Measurements from ENCODE around the gene REEP3.
"Not testable (repeated sequence)": the region's sequence is repeated elsewhere in the genome, so short reads cannot be mapped to it uniquely, and the experiment has no call there.

Gene REEP3

DNA sequence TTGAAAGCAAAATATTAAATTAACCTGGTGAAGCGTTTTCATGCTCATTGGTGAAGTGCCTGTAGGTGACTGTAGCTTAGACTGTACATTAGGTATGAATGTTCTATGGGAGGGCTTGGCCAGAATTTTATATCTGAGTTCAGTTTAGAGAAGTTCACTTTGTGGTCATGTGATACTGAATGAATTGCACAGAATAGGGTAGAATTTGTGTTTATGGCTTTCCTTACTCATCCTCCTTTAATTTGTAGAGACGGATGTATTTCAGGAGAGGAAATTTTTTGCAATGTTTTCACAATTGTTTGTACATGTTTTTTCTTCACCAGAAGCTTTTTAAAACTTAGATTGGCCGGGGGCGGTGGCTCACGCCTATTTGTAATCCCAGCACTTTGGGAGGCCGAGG, 32.3 kb downstream of the REEP3 start:
- DNase-seq = no peak

DNA sequence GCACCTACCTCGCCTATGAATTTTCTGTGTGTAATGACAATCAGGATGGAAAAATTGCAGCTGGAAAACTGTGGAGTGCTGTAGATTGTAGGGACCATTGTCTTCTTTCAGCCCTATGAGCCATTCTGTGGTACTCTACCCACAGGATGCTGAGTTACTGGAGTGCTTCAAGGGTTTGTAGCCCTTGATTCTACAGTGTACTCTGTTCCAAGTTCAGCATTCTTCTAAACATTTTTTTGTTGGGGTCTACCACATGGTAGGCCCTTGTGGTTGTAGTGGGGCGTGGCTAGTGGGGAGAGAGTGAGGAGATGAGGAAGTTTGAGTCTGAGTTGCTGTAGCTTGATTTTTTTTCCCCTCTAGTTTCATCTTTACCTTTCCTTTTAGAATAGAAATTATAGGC, 33.5 kb downstream of the REEP3 start:
- no peak for DNase-seq

DNA sequence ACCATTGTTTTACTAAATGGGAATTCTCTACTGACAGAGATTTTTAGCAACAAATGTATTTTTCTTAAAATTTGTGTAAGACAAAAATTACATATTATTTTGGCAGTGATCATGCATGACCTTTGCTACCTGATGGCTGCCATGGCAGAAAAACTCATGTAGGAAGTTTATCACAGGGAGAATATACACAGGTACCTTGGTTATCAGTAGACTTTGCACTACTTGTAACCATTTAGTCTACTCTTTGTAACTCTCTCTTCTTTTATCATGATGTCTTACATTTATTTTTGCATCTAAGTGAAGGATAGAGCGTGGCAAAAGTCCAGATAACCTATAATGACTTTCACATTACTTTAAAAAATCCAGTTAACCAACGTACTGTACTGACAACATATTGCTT, 34.1 kb downstream of the REEP3 start:
- no peak for DNase-seq

DNA sequence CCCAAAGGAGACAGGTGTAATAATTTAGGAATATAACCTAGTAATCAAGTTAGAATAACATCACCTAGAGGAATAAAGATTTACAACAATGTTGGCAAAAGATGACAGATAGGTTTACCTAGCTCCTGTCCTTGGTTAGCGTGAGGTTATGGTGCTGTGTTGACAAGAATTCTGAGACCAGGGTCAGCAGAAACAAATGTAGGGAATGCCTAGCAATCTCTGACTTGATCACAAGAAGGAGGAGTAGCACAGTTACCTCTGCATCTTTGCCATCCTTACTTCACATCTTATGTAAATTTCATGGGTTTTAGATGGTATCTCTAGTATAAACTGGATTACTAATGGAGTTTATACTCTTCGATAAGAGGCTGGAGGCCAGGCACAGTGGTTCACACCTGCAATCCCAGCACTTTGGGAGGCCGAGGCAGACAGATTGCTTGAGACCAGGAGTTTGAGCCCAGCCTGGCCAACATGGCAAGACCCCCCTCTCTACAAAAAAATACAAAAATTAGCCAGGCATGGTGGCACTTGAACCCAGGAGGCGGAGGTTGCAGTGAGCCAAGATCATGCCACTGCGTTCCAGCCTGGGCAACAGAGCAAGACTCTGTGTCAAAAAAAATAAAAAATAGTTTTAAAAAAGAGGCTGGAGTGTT, 37.1 kb downstream of the REEP3 start:
- no peak for DNase-seq

DNA sequence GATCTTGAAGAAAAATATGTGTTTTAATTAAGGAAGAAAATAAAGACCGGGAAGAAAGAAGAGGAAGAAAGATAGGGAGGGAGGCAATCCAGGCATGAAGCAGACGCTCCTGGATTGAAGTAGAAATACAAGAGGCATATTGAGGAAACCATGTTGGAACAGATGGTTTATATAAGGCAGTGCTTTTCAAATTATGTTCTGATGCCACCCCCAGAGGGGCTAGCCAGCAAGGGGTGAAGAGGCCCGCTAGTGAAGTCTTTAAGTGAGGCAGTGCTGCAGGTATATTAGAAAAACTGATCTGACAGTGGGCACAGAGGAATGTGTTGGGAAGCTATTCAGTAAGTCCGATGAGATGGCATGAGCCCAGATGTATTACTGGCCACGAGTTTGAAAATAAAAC, 40.1 kb downstream of the REEP3 start:
- DNase-seq = no peak

DNA sequence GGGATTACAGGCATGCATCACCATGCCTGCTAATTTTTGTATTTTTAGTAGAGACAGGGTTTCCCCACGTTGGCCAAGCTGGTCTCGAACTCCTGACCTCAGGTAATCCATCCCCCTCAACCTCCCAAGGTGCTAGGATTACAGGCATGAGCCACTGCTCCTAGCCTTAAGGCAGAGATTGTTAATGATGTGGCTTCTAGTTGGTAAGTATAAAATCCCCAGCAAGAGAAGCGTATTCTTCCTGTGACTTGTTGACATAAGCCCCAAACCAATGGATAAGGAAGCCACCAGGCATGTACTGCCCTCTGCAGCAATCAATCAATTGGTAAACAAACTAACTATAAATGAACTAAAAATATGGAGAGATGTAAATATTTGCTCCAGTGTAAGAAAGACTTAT, 41.2 kb downstream of the REEP3 start:
- DNase-seq = no peak

DNA sequence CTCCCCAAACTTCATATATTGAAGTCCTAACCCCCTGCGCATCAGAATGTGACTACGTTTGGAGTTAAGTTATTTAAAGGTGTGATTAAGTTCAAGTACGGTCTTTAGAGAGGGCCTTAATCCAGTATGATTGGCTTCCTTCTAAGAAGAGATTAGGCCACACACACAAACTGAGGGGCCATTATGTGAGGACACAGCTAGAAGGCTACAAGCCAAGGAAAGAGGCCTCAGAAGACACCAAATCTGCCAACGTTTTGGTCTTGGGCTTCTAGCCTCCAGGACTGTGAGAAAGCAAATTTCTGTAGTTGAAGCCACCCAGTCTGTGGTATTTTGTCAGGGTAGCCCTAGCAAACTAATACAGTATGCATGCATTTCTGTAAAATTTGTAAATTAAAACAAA, 41.7 kb downstream of the REEP3 start:
- DNase-seq = no peak

DNA sequence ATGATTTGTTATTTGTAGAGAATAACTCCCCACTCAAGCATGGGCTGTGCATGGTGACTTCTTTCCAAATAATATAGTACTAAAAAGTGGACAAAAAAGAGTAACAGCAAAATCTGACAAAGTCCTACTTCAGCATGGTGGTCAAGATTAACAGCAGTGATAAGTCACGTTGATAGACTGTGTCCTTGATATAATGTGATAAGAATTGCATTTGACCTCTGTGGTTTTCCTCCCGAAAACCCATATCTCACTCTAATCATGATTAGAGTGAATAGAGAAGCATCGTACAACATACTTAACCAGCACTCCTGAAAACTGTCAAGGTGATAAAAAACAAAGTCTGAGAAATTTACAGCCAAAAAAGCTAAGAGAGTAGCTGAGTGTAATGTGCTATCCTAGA, 42.4 kb downstream of the REEP3 start:
- no peak for DNase-seq

DNA sequence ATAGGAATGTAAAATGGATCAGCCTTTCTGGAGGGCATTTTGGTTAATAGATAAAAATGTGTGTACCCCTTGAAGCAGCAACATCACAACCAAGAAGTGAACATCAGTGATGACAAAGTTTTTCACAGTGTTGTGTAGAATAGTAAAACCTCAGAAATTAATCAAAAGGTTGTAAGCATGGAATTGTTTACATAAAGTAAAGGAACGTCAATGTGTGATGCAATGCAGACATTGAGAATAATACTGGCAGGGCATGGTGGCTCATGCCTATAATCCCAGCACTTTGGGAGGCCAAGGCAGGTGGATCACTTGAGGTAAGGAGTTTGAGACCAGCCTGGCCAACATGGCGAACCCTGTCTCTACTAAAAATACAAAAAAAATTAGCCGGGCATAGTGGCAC, 43.5 kb downstream of the REEP3 start:
- DNase-seq = not testable (repeated sequence)

DNA sequence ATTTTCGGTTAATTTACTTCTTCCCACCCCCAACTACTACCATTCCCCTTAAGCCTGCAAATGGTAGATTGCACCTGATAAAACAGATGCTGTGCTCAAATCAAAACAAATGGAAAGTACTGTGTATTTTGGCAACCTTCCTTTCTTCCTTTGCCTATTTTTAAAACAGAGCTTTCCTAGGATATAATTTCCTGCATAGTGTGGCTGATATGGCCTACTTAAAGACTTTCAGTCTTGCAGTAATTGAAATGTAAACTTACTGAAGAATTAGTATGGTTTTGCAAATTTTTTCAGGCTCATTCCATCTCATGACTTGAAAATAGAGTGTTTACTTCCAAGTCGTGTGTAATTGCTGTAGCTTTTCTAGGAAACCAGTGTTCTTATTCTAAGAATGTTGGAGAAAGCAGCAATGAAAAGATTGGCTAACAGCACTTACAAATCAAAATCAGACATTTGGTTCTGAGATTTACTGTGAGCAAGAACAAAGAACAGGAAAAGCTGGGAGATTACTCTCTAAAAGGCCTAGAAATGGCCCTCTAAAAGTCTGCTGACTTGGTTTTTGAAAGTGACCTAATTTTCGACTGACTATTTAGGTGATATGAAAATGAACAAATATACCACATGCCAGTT, 52.0 kb downstream of the REEP3 start:
- DNase-seq = no peak

DNA sequence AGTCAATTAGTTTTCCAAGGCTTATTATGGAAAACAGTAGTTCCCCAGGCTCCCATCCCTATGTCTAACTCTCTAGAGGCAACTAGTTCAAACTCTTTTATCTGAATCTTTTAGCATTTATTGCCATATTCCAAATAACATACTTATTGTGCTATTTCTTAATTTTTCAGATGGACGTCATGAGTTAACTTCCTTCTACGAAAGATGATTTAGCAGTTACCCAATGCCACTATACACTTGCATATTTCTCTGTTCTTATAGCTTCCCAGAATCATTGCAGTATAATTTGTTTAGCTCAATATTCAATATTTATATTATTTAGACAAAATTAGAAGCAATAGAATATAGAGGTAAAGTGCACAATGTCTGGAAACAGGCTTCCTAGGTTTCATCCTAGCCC, 52.8 kb downstream of the REEP3 start:
- no peak for DNase-seq

DNA sequence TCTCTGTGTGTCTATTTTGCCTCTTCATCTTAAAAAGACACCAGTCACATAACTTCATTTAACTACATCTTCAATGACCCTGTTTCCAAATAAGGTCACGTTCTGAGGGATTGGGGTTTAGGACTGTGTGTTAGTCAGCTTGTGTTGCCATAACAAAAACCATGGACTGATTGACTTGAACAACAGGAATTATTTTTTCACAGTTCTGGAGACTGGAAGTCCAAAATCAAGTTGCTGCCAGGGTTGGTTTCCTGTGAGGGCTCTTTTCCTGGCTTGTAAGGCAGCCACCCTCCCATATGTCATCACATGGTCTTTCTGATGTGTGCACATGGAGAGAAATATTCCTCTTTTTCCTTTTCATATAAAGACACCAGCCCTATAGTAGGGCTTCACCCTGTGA, 55.3 kb downstream of the REEP3 start:
- no peak for DNase-seq

DNA sequence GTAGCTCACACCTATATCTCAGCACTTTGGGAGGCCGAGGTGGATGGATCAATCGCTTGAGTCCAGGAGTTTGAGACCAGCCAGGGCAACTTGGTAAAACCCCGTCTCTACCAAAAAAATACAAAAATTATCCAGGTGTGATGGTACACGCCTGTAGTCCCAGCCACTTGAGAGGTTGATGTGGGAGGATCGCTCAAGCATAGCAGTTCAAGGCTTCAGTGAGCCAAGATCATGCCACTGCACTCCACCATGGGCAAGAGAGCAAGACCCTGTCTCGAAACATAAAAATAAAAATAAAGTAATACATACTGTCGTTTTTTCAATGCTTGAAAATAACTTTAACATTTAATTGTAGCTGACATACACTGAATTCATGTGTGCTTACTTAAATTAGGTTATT, 57.3 kb downstream of the REEP3 start:
- DNase-seq = no peak

DNA sequence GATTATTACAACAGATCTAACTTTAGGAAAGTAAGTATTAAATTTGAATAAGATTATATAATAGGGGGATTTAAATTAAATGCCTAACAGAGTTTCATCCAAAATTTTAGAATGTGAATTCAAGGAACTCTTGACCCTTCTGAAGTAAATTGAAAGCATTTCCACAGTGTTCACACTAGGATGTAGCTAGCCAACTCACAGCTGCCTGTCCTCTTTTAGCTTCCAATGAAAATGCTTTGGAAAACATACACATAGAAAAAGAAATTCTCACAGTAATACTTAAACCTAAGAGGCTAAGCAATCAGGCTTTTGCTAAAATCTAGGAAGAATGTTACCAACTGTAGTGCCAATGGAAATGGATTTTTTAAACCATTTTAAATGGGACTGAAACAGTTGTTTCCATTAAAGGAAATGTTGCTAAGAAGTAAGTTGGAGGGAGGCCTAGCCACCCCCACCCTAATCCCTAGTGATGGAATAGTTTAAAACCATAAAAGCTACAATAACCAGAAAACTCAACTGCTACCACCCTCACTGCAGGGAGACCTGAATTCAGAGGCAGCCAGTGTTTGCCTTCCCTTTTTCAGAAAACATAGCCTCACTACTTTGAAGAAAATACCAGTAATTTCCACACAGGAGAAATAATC, 58.3 kb downstream of the REEP3 start:
- DNase-seq = no peak

DNA sequence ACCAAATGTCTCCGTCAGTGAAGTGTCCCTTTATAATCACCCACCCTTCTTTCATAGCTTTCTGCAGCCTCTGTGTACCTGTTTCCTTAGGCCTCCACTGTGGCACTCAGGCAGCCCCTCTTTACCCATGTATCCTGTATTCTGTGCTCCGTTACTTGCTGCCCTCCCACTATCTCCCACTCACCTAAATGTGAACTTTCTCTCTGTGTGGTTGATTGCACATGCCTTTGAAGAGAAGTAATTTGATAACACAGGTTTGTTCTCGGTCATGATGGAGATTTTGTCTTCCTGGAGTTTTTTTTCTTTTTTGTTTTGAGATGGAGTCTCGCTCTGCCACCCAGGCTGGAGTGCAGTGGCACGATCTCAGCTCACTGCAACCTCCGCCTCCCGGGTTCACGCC, 61.5 kb downstream of the REEP3 start:
- no peak for DNase-seq

DNA sequence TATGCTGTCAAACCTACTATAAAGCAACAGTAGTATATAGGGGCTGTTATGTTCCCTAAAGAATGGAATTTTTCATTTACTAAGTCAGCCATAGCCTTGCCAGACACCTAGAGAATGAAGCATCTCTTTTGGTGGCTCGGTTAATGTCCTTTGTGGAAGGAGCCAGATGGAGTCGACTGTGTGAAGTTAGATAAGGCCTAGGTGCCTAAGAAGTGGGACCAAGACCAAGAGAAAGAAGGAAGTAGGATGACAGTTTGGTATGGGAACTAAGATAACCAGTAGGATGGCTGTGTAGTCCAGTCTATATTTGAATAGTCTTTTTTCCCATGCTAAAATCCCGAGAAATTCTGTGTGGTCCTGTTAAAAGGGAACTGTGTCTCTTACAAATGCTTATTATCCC, 62.2 kb downstream of the REEP3 start:
- DNase-seq = no peak

DNA sequence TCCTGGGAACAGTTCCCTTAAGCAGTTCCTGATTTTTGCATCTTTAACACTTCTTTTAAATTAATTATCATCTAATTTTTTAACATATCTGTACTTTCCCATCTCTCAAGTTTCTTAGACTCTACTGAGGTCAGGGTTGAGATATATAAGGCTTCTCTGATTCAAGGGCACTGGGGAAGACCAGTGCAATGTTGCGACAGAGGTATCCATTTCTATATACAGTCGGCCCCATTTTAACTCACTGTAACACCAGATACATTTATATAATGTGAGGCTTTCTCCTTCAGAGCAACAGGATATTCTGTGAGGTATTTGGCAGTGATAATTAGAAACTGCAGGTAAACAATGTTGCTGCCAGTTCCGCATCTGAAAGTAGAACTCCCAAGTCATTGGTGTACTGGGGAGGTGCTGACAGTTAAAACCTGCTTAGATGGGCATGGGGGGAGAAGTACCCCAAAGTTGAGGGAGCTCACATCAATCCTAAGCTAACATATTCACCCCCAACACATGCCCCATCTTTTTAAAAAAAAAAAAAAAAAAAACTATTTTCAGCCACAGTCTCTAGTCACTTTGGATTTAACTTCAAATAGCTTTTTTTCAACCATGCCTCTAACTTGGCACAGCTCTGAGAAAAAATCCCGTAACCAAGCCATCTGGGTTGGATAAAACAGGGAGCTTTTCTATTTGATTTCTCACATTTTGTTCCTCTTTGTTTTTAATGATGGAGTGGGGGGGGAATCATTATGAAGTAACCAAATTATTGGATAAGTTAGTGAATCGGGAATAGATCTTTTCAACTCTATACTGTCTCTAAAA, 62.9 kb downstream of the REEP3 start:
- no peak for DNase-seq

DNA sequence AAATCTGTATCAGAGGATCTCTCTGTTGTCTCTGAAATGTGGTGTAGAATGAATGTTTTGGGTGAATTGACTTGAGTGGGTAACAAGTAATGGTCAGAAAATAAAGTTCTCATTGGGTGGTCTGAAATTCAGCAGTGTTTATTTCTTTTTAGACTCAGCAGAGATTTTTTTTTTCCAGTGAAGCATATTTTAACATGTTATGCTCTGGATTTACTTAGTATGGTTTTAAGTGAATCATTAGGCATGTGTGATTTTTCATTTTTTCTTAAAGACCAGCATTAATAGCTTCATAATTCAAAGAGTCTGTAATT, 63.5 kb downstream of the REEP3 start:
- DNase-seq = no peak

DNA sequence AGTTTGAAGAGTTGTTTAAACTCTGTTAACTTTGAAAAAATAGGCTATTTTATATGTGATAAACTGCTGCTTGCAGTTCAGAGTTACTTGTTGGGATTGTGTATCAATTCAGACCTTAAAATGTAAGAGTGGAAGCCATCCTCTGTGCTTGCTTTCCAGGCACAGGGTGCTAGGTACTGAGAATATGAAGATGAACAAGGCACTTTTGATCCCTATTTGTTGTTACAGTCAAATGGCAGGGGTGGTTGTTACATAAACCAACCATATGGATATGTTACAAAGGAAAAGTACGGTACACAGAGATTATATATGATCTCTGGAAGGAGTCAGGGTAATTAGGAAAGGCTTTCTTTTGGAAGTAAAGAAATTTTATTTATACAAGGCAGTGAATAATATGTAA, 63.8 kb downstream of the REEP3 start:
- DNase-seq = no peak

DNA sequence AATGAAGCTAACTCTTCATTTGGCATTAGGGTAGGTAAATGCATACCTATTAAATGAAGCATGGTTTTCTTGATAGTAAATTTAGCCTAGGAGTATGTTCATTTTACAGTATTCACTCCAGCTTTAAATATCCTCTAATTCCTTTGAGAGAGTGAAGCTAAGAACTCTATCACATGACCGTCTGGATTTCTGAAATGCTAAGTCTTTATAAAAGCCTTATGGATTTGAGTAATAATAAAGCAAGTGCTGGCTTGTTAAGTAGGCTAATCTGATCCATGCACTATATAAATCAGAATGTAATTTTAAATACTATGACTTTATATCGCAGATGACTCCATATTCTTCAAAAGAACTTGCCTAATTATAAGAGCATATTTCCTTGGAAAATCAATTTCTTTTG, 64.8 kb downstream of the REEP3 start:
- DNase-seq = no peak

DNA sequence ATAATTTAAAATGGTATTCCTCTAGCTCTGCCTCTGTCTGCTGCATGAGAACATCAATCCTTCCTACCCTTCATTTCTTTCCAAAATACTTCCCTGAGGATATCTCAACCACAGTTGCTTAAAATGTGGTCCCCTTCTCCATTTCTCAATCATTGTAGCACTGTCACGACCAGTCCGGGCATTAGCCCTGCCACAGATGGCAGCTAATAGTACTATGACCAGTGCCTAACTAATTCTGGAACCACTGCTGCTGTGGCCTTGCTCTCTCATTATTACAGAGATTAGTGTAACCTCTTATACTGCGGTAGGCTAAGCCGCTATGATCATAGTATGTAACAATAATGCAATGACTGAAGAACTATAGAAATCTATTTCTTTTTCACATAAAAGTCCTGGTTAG, 66.0 kb downstream of the REEP3 start:
- no peak for DNase-seq

DNA sequence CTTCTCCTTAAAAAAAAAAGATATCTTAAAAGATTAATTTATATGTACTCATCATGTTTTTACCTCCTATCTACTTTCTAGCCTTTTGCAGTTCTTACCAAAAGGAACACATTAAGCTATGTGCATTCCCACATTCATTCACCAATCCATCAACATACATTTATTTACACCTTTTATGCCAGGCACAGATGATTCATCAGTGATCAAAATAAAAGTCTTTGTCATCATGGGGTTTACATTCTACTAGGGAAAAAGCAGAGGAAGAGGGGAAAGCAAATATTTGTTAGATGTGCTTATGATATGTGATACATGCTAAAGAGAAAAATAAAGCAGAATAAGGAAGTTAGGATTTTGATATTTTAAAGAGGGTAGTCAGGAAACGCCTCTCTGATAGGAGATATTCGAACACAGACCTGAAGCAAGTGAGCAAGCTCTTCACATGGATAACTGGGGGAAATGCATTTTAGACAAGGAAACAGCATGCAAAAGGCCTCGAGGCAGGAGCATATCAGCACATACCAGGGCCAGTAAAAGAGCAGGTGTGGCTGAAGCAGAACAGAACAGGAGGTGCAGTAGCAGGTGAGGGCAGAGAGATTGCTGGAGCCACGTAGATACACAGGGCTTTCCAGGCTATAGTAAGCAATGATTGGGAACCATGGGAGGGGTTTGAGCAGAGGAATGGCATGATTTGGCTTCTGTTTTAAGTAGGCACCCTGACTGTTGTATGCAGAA, 67.4 kb downstream of the REEP3 start:
- DNase-seq = no peak

DNA sequence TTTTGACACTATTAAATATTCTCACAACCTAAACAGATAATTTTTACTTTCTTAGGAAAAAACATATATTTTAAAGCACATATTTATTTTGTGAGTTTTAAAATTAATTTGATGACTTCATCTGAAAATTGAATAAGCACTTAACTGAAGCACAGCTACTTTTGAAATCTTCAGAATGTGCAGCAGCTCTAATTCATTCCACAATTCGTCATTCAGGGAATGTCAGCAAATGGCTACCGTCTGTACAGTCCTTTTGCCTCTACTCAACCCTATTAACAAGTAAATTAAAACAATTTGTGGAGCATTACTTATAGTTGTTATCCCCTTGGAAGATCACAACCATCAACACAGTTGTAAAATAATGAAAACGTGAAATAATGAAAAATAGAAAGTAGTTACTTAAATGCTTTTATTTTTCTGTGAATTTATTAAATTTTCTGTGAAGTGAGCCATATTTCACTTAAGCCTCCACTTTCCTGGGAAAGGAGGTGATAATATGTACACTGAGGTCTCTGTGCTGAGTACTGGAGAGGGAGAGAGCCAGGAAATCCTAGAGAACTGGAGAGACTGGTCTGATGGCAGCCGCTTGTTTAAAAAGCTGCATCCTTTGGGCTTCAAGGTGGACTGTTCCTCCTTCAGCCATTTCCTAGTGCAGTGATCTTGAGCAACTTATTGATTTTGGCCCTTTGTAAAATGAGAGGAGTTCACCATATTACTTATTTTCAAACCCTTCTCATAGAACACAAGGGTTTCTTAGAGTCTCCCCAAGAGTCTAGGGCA, 70.6 kb downstream of the REEP3 start:
- DNase-seq = no peak

Measured in activated T-cell treated with anti-CD3 and anti-CD28 coated beads for 4 hours (primary cell).